HG03520 (cell line): ENCODE data around the gene SLC44A4.
"Not testable (repeated sequence)": the region's sequence is repeated elsewhere in the genome, so short reads cannot be mapped to it uniquely, and the experiment has no call there.

Experiments
- ATAC-seq: cut with Tn5 transposase; IDR thresholded peaks from one replicate; pipeline ENCODE4 v1.9.1; 2021; ENCODE audit warnings: mild to moderate bottlenecking, moderate library complexity; ENCODE audit not compliant: unreplicated experiment

The SLC44A4 gene

DNA sequence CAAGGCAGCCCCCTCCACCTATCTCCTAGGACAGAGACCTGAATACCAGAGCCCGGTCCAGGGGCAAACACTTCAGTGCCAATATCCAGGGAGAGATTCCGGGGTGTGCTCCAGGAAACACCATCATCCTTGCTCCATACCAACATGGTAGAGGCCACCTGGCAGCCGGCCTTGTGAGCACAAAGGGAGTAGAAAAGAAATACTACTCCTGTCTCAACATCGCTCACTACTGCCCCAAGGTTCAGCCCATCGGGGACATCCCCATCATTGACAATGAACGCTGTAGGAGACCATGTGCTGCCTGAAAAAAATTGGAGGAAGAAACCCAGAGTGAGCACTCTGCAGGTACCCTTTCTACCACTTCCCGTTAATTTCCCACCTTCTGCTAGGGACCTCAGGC, 17.6 kb downstream of the SLC44A4 start:
- ATAC-seq, result no peak

DNA sequence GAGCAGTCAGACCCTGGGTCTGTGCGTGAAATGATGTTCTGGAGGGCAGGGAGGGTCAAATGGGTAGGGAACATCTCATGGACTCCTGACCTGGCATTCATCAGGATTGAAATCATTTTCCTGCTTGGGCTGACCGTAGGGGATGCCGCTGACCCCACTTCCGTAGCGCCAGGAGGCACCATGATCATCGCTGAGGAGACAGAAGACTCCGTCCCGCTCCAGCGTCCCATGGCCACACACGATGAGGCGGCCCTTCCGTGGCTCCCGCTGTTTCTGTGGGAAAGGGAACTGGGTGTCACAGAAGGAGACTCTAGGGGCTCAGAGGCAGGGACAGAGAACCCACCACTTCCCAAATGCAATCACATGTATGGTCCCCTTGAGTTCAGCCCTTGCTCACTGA, 18.4 kb downstream of the SLC44A4 start:
- ATAC-seq, result no peak

DNA sequence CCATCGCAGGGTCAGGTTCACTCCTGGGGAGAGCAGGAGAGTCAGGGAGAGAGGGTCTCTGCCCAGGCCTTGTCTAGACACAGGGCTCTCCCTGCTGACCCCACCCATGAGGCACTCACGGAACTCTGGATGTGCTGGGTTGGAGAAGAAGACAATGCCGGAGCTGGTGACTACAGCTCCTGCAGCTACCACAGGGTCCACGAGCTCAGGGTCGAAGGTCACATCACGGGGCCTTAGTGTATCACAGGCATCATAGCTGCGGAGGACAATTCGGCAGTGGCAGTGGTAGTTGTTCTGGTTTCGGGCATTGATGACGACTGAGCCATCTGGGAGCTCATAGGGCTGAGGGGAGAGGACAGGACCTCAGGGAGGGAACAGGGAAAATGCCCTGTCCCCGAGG, 18.9 kb downstream of the SLC44A4 start:
- no peak for ATAC-seq

DNA sequence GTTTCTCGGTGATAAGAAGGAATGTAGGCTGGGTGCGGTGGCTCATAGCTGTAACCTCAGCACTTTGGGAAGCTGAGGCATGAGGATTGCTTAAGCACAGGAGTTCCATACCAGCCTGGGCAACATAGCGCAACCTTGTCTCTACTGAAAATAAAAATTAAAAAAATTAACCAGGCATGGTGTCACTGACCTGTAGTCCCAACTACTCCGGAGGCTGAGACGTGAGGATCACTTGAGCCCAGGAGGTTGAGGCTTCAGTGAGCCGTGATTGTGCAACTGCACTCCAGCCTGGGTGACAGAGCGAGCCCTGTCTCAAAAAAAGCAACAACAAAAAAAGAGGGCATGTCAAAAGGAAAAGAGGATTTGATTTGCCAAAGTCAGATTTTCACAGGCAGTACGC, 20.1 kb downstream of the SLC44A4 start:
- no peak for ATAC-seq

DNA sequence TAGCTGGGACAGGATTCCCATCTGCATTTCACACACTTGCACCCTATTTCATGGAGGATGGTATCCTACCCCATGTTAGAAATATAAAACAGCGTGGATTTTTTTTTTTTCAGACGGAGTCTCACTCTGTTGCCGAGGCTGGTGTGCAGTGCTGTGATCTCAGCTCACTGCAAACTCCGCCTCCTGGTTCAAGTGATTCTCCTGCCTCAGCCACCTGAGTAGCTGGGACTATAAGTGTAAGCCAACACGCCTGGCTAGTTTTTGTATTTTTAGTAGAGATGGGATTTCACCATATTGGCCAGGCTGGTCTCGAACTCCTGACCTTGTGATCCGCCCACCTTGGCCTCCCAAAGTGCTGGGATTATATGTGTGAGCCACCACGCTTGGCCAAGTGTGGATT, 21.0 kb downstream of the SLC44A4 start:
- ATAC-seq, result not testable (repeated sequence)

DNA sequence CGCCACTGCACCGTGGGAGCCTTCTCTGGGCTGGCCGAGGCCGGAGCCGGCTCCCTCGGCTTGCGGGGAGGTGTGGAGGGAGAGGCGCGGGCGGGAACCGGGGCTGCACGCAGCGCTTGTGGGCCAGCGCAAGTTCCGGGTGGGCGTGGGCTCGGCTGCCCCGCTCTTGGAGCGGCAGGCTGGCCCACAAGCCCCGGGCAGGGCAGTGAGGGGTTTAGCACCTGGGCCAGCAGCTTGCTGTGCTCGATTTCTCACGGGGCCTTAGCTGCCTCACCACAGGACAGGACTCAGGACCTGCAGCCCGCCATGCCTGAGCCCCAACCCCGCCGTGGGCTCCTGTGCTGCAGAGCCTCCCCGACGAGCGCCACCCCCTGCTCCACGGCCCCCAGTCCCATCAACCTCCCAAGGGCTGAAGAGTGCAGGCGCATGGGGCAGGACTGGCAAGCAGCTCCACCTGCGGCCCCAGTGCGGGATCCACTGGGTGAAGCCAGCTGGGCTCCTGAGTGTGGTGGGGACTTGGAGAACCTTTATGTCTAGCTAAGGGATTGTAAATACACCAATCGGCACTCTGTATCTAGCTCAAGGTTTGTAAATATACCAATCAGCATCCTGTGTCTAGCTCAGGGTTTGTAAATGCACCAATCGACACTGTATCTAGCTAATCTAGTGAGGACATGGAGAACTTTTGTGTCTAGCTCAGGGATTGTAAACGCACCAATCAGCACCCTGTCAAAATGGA, 26.6 kb downstream of the SLC44A4 start:
- not testable (repeated sequence) for ATAC-seq

DNA sequence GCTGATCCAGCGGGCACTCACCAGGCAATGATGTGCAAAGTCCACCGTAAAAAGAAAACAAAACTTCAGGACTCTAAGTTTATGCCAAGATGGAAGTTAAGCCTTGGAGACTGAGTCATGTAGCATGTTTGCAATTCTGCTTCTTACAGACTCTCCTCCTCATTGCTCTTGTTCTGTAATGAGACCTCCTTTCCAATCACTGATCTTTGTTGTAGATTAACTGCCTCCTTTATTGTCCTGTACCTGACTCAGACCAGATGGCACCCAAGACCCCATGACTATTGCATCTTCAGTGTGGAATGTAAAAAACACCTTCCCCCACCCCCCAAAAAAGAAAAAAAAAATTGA, 27.3 kb downstream of the SLC44A4 start:
- no peak for ATAC-seq

DNA sequence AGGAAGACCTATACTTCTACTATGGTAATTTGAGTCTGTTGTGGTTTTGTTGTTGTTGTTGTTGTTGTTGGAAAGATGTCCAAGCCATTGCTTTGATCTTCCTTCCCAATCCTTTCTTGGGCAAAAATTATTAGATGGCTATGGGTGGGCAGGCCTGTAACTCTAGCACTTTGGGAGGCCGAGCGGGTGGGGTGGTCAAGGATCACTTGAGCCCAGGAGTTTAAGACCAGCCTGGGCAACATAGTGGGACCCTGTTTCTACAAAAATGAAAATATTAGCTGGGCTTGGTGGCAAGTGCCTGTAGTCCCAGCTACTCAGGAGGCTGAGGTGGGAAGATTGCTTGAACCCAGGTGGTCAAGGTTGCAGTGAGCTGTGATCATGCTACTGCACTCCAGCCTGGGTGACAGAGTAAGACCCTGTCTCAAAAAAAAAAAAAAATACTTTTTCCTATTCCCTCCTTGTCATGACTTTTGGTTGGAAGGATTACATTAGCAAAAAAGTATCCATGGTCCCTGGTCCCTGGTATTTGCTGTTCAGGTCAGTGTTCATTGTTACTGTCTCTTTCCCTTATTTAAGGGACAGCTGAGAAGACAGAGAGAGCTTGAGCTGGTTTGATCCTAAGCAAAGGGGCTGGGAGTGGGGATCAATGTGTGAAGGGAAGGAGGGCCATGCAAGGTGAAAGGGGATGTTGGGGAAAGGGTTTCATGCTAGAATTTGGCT, 27.9 kb downstream of the SLC44A4 start:
- ATAC-seq, result no peak

DNA sequence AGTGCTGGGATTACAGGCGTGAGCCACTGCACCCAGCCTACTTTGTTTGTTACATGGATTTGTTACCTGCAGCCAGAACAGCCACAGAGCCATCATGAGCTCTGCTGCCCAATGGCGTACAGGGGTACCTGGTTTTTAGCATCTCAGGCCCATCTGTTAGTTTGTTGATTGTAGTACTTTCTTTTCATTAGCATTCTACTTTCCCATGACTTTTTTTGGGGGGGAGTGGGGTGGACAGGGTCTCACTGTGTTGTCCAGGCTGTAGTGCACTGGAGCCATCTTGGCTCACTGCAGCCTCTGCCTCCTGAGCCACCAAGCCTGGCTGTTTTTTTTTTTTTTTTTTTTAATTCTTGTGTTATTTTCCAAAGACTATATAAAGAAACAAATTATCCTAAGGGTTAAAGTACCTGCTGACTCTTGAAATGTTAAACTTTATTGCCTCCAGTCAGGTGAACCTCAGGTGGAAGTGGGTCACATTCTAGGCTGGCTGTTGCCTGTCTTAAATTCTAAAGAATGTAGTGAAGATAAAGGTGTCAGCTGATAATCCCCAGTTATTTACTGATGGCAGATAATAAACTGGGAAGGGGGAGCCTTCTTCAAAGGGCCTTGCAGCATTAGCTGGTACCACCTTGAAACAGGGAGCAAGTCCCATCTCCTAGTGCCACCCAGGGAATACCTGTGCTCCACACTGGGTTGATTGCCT, 31.4 kb downstream of the SLC44A4 start:
- no peak for ATAC-seq

DNA sequence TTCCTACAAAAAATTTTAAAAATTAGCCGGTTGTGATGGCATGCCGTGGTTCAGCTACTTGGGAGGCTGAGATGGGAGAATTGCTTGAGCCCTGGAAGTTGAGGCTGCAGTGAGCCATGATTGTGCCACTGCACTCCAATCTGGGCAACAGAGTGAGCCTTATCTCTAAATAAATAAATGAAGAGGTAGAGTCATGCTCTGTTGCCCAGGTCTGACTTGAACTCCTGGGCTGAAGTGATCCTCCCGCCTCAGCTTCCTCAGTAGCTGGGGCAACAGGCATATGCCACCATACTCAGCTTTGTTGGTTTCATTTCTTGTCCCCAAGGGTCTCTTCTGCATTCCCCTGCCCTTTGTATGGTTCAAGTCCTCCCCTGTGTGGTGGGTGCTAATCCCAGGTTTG, 34.3 kb downstream of the SLC44A4 start:
- no peak for ATAC-seq

DNA sequence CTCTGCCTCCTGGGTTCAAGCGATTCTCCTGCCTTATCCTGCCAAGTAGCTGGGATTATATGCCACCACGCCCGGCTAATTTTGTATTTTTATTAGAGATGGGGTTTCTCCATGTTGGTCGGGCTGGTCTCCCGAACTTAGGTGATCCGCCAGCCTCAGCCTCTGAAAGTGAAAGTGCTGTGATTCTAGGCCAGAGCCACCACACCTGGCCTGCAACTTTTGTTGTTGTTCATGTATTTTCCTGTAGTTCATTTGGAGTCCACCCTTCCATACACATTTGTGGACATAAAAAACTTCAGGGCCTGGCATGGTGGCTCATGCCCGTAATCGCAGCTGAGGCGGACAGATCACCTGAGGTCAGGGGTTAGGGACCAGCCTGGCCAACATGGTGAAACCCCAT, 36.7 kb downstream of the SLC44A4 start:
- no peak for ATAC-seq

DNA sequence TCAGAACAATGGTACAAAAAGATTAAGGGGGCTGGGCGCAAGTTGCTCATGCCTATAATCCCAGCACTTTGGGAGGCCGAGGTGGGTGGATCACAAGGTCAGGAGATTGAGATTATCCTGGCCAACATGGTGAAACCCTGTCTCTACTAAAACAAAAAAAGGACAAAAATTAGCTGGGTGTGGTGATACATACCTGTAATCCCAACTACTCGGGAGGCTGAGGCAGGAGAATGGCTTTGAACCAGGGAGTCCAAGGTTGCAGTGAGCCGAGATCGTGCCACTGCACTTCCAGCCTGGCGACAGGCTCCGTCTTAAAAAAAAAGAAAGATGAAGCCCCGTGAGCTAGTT, 39.0 kb downstream of the SLC44A4 start:
- ATAC-seq, result not testable (repeated sequence)

DNA sequence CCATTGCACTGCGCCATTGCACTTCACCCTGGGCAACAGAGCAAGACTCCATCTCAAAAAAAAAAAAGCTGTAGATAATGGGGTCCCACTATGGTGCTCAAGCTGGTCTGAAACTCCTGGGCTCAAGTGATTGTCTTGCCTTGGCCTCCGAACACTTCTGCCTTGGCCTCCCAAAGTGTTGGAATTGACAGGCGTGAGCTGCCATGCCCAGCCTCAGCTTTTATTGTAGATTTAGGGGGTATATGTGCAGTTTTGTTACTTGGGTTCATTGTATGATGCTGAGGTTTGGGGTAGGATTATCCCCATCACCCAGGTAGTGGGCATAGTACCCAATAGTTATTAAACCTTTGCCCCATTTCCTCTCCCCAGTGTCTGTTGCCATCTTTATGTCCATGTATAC, 39.8 kb downstream of the SLC44A4 start:
- no peak for ATAC-seq

DNA sequence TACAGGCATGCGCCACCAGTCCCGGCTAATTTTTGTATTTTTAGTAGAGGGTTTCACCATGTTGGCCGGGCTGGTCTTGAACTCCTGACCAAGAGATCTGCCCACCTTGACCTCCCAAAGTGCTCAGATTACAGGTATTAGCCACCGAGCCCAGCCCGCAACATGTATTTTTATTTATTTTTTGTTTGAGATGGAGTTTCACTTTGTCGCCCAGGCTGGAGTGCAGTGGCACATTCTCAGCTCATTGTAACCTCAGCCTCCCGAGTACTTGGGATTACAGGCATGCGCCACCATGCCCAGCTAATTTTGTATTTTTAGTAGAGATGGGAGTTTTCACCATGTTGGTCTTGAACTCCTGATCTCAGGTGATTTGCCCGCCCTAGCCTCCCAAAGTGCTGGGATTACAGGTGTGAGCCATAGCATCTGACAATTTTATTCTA, 40.7 kb downstream of the SLC44A4 start:
- ATAC-seq, result not testable (repeated sequence)

DNA sequence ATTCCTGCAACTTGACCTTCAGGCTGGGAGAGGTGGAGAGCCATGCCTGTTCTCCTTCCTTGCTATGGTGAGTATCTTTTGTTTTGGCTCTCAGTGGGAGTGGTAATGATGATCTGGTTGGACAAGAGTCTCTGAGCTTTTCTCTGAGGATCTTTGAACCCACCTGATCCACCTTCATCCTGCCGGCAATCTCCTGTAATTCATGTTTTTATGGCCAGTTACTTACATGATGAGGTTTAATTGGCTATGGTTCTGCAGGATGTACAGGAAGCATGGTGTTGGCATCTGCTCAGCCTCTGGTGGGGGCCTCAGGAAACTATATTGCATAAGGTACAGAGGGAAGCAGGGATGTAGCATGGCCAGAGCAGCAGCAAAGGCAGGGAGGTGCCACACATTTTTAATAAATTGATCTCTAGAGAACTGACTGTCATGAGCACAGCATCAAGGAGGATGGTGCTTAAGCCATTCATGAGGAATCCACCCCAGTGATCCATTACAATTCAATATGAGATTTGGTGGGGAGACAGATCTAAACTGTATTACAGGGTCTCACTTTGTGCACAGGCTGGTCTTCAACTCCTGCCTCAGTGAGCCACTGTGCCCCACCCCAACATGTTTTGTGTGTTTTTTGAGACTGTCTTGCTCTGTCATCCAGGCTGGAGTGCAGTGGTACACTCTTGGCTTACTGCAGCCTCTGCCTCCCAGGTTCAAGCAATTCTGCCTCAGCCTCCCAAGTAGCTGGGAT, 41.3 kb downstream of the SLC44A4 start:
- no peak for ATAC-seq

DNA sequence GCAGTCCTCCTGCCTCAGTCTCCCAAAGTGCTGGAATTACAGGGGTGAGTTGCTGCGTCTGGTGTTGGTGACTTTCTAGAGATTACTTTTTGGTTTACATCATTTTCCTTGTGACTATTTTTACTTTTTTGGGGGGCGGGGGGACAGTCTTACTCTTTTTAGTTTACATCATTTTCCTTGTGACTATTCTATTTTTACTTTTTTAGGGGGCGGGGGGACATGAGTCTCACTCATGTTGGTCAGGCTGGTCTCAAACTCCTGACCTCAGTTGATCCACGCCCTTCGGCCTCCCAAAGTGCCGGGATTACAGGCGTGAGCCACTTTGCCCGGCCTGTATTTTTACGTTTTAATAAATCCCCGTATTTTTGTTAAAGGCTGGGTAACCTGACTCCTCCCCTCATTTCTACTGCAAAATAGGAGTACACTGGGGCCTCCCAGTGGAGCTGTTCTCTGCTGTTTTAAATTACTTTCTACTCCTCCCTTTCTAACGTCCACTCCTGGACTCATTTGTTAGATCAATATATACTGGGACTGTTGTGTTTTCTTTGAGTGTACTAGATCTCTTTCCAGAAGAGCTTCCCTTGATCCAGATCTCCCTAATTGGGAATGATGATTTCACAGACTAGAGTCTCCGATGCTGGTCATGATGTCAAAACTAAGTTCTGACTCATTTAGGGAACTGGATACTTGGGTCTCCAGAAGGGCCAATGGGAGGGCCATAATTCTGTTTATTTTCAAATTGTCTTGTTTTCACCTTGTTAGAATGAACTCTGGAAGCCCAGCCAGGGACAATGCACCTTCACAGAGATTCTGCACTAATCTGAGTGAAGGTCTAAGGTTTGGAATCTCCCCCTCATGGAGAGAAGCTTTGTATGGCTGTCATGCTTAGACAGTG, 42.1 kb downstream of the SLC44A4 start:
- no peak for ATAC-seq

DNA sequence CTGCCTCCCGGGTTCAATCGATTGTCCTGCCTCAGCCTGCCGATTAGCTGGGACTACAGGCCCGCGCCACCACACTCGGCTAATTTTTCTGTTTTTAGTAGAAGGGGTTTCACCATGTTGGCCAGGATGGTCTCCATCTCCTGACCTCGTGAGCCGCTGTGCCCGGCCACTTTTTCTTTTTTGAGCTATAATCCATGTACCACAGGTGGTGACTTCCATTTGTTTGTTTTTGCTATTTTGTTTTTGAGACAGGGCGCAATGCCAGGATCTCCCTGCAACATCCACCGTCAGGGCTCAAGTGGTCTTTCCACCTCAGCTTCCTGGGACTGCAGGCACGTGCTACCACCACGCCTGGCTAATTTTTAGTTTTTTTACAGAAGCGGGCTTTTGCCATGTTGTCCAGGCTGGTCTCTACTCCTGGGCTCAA, 42.7 kb downstream of the SLC44A4 start:
- no peak for ATAC-seq

DNA sequence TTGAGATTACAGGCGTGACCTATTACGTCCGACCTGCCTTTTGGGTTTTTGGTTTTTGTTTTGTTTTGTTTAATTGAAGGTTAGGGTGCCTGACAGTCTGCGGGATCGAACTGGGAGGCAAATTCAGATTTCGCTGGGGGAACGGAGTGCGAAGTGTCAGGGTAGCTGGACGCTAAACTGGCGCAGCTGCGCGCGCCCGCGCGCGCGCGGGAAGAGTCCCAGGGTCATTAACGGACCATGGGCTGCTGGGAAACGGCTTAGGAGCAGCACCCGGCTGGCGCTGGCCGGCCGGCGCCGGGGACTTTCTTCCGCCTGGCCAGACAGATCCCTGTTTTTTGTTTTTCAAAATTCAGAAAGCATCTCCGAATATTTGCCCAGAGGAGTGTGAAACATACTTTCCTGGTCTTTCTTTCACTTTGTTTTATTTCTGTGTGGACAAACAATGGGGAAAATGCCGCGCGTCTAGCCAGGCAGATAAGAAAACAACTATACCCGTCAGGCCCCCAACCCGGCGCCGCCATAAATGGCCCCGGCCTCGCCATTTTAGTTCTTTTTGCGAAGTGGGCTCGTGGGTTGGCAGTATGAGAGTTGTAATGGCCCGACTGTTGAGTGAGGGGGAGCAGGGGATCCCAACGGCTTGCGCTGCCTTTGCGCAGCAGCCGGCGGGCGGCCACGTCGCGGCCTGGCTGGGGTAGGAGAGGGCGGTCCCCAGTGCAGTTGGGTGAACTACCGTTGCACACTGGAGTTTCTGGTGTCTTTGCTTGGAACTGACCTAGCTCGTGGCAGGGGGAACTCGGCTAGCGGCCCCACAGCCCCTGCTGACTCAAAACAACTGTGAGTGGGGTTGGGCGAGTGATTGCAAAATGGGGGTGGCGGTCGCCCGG, 44.2 kb downstream of the SLC44A4 start:
- peak; percentile 41 for ATAC-seq
